NB4 (cell line): Measurements from ENCODE around the gene MIS18BP1.

Experiments
- CTCF ChIP-seq: IDR thresholded peaks from one replicate; pipeline ENCODE4 v1.5.1; 2012; ENCODE audit warnings: low read depth, low read length
- POLR2A ChIP-seq: IDR thresholded peaks from 2 replicates; pipeline ENCODE4 v1.6.1; 2011; ENCODE audit warnings: mild to moderate bottlenecking; ENCODE audit not compliant: insufficient read length; ENCODE audit errors: extremely low read depth

GRCh38 chr14:45298423-45299117 is 45.6 kb upstream of the MIS18BP1 start:
- no peak for TF ChIP-seq CTCF
- no peak for TF ChIP-seq POLR2A
